Panc1 (cell line): ENCODE measurements around the gene NAT16. TPM values are rescaled to one million over a fixed set of nuclear protein-coding genes. Genes with fewer than 3 reads are reported as not detected.
"Not testable (repeated sequence)": the region's sequence is repeated elsewhere in the genome, so short reads cannot be mapped to it uniquely, and the experiment has no call there.

Experiments
- ATAC-seq: fragments of 200-7000 bp; cut with Tn5 transposase; 2 replicates; pipeline ENCODE4 v1.9.1; 2020; ENCODE audit warnings: mild to moderate bottlenecking, moderate library complexity
- BruUV-seq: library from RNA; stranded (reverse); fragments of 400-500 nt; replicated peaks from 2 replicates; lab custom pipeline; 2021; lab: Mats Ljungman, UMichigan
- CTCF ChIA-PET: fragments of 300-600 bp; sonication (Branson Sonifier 250); formaldehyde crosslinking; loops from one replicate; lab custom pipeline; 2022; ENCODE audit warnings: antibody characterized with exemption; lab: Charles Lee
- POLR2A ChIA-PET: fragments of 300-600 bp; sonication (Branson Sonifier 250); formaldehyde crosslinking; loops from one replicate; lab custom pipeline; 2022; ENCODE audit warnings: antibody characterized with exemption; lab: Charles Lee
- DNase-seq: peaks from one replicate; pipeline ENCODE4 v3.0.0-alpha.2; 2010; ENCODE audit warnings: low read depth, low spot score
- H3K27ac ChIP-seq: 2 replicates; pipeline ENCODE4 v1.5.1; 2011; ENCODE audit warnings: mild to moderate bottlenecking, low read length, inconsistent platforms
- H3K27me3 ChIP-seq: fragments of 200-500 bp; sonication (Bioruptor generic); 2 replicates; pipeline ENCODE4 v1.6.0; 2014; ENCODE audit warnings: low read length, inconsistent platforms; ENCODE audit not compliant: control insufficient read depth, insufficient read depth
- H3K36me3 ChIP-seq: fragments of 200-500 bp; sonication (Bioruptor generic); 2 replicates; pipeline ENCODE4 v1.5.1; 2014; ENCODE audit warnings: inconsistent platforms, mild to moderate bottlenecking, low read length, moderate library complexity; ENCODE audit not compliant: control insufficient read depth, insufficient read depth
- H3K4me1 ChIP-seq: 2 replicates; pipeline ENCODE4 v1.5.1; 2011; ENCODE audit warnings: inconsistent platforms, mild to moderate bottlenecking, low read length, moderate library complexity; ENCODE audit not compliant: control insufficient read depth, insufficient read depth
- H3K4me3 ChIP-seq, 2 experiments: 2 replicates each; pipeline ENCODE4 v1.5.1; 2011 to 2012; ENCODE audit warnings: low read depth in 2 of 2, low read length in 2 of 2, mild to moderate bottlenecking in 2 of 2, inconsistent platforms in 1 of 2, moderate library complexity in 1 of 2
- H3K9me3 ChIP-seq: fragments of 200-500 bp; sonication (Bioruptor generic); 2 replicates; pipeline ENCODE4 v1.5.1; 2014; ENCODE audit warnings: low read depth, mild to moderate bottlenecking, inconsistent platforms, low read length, moderate library complexity; ENCODE audit not compliant: control insufficient read depth, insufficient read depth
- POLR2AphosphoS5 ChIP-seq: IDR thresholded peaks from 2 replicates; pipeline ENCODE4 v1.6.1; 2012; ENCODE audit warnings: mild to moderate bottlenecking, low read depth, low read length, moderate library complexity
- SIN3A ChIP-seq: IDR thresholded peaks from 2 replicates; pipeline ENCODE4 v1.6.1; 2012; ENCODE audit warnings: low read depth, mild to moderate bottlenecking, low read length, moderate library complexity, borderline replicate concordance; ENCODE audit not compliant: insufficient read depth
- TCF7L2 ChIP-seq: IDR thresholded peaks from 2 replicates; pipeline ENCODE4 v1.6.1; 2011; ENCODE audit warnings: mild to moderate bottlenecking, low read depth, low read length, inconsistent platforms
- in situ Hi-C: cut with HindIII; loops from 2 replicates; pipeline ENCODE4 v1.10.0; 2016; ENCODE audit warnings: low sequenced_read_pairs, low pct_unique_long_range_greater_than_20kb
- intact Hi-C: fragments of 100-400 bp; cut with micrococcal nuclease; formaldehyde crosslinking; loops from one replicate; pipeline ENCODE4 v1.10.0; 2022; ENCODE audit not compliant: unreplicated experiment
- total RNA-seq: library from RNA; stranded (reverse); gene quantifications from one replicate; pipeline ENCODE4 v1.2.1, GENCODE V29; 2021; ENCODE audit not compliant: unreplicated experiment
- TF ChIP-seq, protein P1 (sequence below), 2 experiments: IDR thresholded peaks; 2 replicates each; pipeline ENCODE4 v1.6.1; 2011 to 2012; ENCODE audit warnings: low read depth in 2 of 2, control low read depth in 1 of 2, low read length in 1 of 2, mild to moderate bottlenecking in 1 of 2, moderate library complexity in 1 of 2; ENCODE audit not compliant: insufficient read depth in 1 of 2
- TF ChIP-seq, protein P2 (sequence below): fragments of 450-650 bp; IDR thresholded peaks from 2 replicates; pipeline ENCODE4 v1.5.1; 2017; ENCODE audit warnings: mild to moderate bottlenecking

Gene NAT16
- total RNA-seq, 1 experiment from 2014 or later, result 0.15 TPM

DNA sequence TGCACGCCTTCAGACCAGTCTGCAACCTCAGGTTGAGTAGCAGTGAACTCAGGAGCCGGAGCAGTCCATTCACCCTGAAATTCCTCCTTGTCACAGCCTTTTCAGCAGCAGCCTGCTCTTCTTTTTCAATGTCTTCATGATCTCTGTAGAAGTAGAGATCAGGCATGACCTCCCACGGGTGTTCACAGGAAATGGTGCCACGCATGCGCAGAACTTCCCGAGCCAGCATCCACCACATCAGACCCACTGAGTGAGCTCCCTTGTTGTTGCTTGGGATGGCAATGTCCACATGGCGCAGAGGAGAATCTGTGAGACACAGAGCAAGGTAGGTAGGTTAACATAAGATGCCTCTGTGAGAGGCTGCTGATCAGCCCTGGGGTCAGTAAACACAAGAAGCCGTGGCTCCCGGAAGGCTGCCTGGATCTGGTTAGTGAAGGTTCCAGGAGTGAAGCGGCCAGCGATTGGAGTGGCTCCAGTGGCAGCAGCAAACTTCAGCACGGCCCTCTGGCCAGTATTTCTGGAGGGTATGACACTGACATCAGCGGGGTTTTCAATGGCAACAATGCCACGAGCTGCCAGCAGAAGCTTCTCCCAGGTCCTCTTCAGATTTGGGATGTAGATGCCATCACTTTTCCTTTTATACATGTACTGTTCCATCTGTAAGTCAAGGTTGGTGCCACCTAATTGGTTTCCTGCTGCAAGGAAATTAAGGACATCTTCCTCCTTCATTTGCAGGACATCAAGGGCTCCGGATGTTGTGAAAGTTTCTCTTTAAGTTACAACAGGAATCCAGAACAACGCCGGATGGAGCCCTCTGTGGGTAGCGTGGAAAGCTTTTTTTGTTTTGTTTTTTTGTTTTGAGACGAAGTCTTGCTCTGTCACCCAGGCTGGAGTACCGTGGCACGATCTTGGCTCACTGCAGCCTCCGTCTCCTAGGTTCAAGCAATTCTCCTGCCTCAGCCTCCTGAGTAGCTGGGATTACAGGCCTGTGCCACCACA lies 23.9 kb upstream of the NAT16 start:
- CTCF ChIA-PET, result interaction anchor here (0.5 to 0.6 kb wide), 2 partner anchors 62 to 119 kb away, joined by 4 to 6 read pairs; no protein-coding TSS in a partner anchor
- POLR2A ChIA-PET, H3K27me3 ChIP-seq, in situ Hi-C loops, H3K4me1 ChIP-seq, ATAC-seq, DNase-seq, H3K4me3 ChIP-seq, H3K36me3 ChIP-seq, H3K27ac ChIP-seq, BruUV-seq, H3K9me3 ChIP-seq, intact Hi-C loops: not testable (repeated sequence)

DNA sequence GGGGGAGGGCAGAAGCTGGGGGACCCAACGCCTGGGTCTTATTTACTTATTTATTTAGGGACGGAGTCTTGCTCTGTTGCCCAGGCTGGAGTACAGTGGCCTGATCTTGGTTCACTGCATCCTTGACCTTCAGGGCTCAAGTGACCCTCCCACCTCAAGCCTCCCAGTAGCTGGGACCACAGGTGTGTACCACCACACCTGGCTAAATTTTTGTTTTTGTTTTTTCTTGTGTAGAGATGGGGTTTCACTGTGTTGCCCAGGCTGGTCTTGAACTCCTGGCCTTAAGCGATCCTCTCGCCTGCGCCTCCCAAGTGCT lies 22.5 kb upstream of the NAT16 start:
- Histone ChIP-seq H3K4me3 (no peak overlapping the region), H3K27me3 (no peaks in the 10 kb centered on the region), H3K36me3 (no peaks in the 10 kb centered on the region), H3K9me3 (no peaks in the 10 kb centered on the region), H3K4me1 (peaks cover 5% of the 10 kb centered on the region; the same call in 1 of the 2 replicates), H3K27ac (no peak overlapping the region)
- intact Hi-C loops (no loop called here), in situ Hi-C loops (no loop called here)
- ChIA-PET CTCF (interaction anchor here (1.3 kb wide), 1 partner anchor 10 kb away, joined by 4 read pairs; no protein-coding TSS in a partner anchor), POLR2A (no interaction called here)
- BruUV-seq, result no TSS peak
- DNase-seq (no peak), ATAC-seq (no peak)
- TF ChIP-seq TCF7L2 (no peak), POLR2AphosphoS5 (no peak), SIN3A (no peak)
- TF ChIP-seq, protein P1, sequence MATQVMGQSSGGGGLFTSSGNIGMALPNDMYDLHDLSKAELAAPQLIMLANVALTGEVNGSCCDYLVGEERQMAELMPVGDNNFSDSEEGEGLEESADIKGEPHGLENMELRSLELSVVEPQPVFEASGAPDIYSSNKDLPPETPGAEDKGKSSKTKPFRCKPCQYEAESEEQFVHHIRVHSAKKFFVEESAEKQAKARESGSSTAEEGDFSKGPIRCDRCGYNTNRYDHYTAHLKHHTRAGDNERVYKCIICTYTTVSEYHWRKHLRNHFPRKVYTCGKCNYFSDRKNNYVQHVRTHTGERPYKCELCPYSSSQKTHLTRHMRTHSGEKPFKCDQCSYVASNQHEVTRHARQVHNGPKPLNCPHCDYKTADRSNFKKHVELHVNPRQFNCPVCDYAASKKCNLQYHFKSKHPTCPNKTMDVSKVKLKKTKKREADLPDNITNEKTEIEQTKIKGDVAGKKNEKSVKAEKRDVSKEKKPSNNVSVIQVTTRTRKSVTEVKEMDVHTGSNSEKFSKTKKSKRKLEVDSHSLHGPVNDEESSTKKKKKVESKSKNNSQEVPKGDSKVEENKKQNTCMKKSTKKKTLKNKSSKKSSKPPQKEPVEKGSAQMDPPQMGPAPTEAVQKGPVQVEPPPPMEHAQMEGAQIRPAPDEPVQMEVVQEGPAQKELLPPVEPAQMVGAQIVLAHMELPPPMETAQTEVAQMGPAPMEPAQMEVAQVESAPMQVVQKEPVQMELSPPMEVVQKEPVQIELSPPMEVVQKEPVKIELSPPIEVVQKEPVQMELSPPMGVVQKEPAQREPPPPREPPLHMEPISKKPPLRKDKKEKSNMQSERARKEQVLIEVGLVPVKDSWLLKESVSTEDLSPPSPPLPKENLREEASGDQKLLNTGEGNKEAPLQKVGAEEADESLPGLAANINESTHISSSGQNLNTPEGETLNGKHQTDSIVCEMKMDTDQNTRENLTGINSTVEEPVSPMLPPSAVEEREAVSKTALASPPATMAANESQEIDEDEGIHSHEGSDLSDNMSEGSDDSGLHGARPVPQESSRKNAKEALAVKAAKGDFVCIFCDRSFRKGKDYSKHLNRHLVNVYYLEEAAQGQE (IDR thresholded peaks at IDR 0.05; ENCODE audit: insufficient read depth in 1 of 2, low read depth in 2 of 2, low read length in 1 of 2), result no peak
- TF ChIP-seq, protein P2, sequence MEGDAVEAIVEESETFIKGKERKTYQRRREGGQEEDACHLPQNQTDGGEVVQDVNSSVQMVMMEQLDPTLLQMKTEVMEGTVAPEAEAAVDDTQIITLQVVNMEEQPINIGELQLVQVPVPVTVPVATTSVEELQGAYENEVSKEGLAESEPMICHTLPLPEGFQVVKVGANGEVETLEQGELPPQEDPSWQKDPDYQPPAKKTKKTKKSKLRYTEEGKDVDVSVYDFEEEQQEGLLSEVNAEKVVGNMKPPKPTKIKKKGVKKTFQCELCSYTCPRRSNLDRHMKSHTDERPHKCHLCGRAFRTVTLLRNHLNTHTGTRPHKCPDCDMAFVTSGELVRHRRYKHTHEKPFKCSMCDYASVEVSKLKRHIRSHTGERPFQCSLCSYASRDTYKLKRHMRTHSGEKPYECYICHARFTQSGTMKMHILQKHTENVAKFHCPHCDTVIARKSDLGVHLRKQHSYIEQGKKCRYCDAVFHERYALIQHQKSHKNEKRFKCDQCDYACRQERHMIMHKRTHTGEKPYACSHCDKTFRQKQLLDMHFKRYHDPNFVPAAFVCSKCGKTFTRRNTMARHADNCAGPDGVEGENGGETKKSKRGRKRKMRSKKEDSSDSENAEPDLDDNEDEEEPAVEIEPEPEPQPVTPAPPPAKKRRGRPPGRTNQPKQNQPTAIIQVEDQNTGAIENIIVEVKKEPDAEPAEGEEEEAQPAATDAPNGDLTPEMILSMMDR, result no peak
